HEK293 (cell line): ENCODE results near the gene PLCB1.

Experiments used
- ATF2 ChIP-seq: fragments of 450-650 bp; formaldehyde crosslinking; IDR thresholded peaks from 2 replicates; pipeline ENCODE4 v1.5.1; 2016; ENCODE audit warnings: missing biosample characterization, missing genetic modification characterization, low read depth
- BCL11A ChIP-seq: fragments of 450-650 bp; formaldehyde crosslinking; IDR thresholded peaks from 2 replicates; pipeline ENCODE4 v1.5.1; 2016; ENCODE audit warnings: low read depth, missing biosample characterization, missing genetic modification characterization
- INSM2 ChIP-seq: fragments of 450-650 bp; formaldehyde crosslinking; IDR thresholded peaks from 2 replicates; pipeline ENCODE4 v1.5.1; 2016; ENCODE audit warnings: missing biosample characterization, missing genetic modification characterization
- MYNN ChIP-seq: fragments of 450-650 bp; formaldehyde crosslinking; IDR thresholded peaks from 2 replicates; pipeline ENCODE4 v1.5.1; 2016; ENCODE audit warnings: missing biosample characterization, missing genetic modification characterization, borderline replicate concordance
- REPIN1 ChIP-seq: fragments of 450-650 bp; formaldehyde crosslinking; IDR thresholded peaks from 2 replicates; pipeline ENCODE4 v1.5.1; 2017; ENCODE audit warnings: missing biosample characterization, missing genetic modification characterization, low read depth
- SCRT1 ChIP-seq: fragments of 450-650 bp; formaldehyde crosslinking; IDR thresholded peaks from 2 replicates; pipeline ENCODE4 v1.5.1; 2016; ENCODE audit warnings: missing biosample characterization, missing genetic modification characterization, borderline replicate concordance
- SP2 ChIP-seq: fragments of 450-650 bp; formaldehyde crosslinking; IDR thresholded peaks from 2 replicates; pipeline ENCODE4 v1.5.1; 2016; ENCODE audit warnings: missing biosample characterization, missing genetic modification characterization
- ZBTB48 ChIP-seq: fragments of 450-650 bp; formaldehyde crosslinking; IDR thresholded peaks from 2 replicates; pipeline ENCODE4 v1.5.1; 2016; ENCODE audit warnings: missing biosample characterization, missing genetic modification characterization
- ZFHX2 ChIP-seq: fragments of 450-650 bp; formaldehyde crosslinking; conservative IDR thresholded peaks from 2 replicates; pipeline ENCODE4 v1.5.1; 2016; ENCODE audit warnings: missing biosample characterization, missing genetic modification characterization
- ZFP69B ChIP-seq: fragments of 450-650 bp; formaldehyde crosslinking; IDR thresholded peaks from 2 replicates; pipeline ENCODE4 v1.5.1; 2016; ENCODE audit warnings: missing biosample characterization, missing genetic modification characterization
- ZNF174 ChIP-seq: fragments of 450-650 bp; formaldehyde crosslinking; IDR thresholded peaks from 2 replicates; pipeline ENCODE4 v1.5.0; 2017; ENCODE audit warnings: missing biosample characterization, mild to moderate bottlenecking, missing genetic modification characterization
- ZNF202 ChIP-seq: fragments of 450-650 bp; formaldehyde crosslinking; IDR thresholded peaks from 2 replicates; pipeline ENCODE4 v1.5.1; 2016; ENCODE audit warnings: missing biosample characterization, missing genetic modification characterization, borderline replicate concordance
- ZNF211 ChIP-seq: fragments of 450-650 bp; formaldehyde crosslinking; IDR thresholded peaks from 2 replicates; pipeline ENCODE4 v1.5.1; 2016; ENCODE audit warnings: low read depth, missing biosample characterization, missing genetic modification characterization
- ZNF223 ChIP-seq: fragments of 450-650 bp; formaldehyde crosslinking; IDR thresholded peaks from 2 replicates; pipeline ENCODE4 v1.5.1; 2016; ENCODE audit warnings: missing biosample characterization, missing genetic modification characterization
- ZNF266 ChIP-seq: fragments of 450-650 bp; formaldehyde crosslinking; IDR thresholded peaks from 2 replicates; pipeline ENCODE4 v1.5.1; 2016; ENCODE audit warnings: missing biosample characterization, missing genetic modification characterization, low read depth
- ZNF362 ChIP-seq: fragments of 450-650 bp; formaldehyde crosslinking; IDR thresholded peaks from 2 replicates; pipeline ENCODE4 v1.5.1; 2016; ENCODE audit warnings: missing biosample characterization, missing genetic modification characterization
- ZNF391 ChIP-seq: fragments of 450-650 bp; formaldehyde crosslinking; IDR thresholded peaks from 2 replicates; pipeline ENCODE4 v1.5.1; 2016; ENCODE audit warnings: low read depth, missing biosample characterization, missing genetic modification characterization, borderline replicate concordance
- ZNF398 ChIP-seq: fragments of 450-650 bp; formaldehyde crosslinking; IDR thresholded peaks from 2 replicates; pipeline ENCODE4 v1.5.1; 2017; ENCODE audit warnings: missing biosample characterization, missing genetic modification characterization
- ZNF426 ChIP-seq: fragments of 450-650 bp; formaldehyde crosslinking; IDR thresholded peaks from 2 replicates; pipeline ENCODE4 v1.5.1; 2017; ENCODE audit warnings: missing biosample characterization, missing genetic modification characterization, mild to moderate bottlenecking, inconsistent platforms, moderate library complexity
- ZNF571 ChIP-seq: fragments of 450-650 bp; formaldehyde crosslinking; IDR thresholded peaks from 2 replicates; pipeline ENCODE4 v1.5.0; 2017; ENCODE audit warnings: missing biosample characterization, missing genetic modification characterization
- ZNF639 ChIP-seq: fragments of 450-650 bp; formaldehyde crosslinking; IDR thresholded peaks from 2 replicates; pipeline ENCODE4 v1.5.1; 2016; ENCODE audit warnings: missing biosample characterization, missing genetic modification characterization
- ZNF701 ChIP-seq: fragments of 450-650 bp; formaldehyde crosslinking; IDR thresholded peaks from 2 replicates; pipeline ENCODE4 v1.5.1; 2016; ENCODE audit warnings: missing biosample characterization, missing genetic modification characterization
- ZNF768 ChIP-seq: fragments of 450-650 bp; formaldehyde crosslinking; IDR thresholded peaks from 2 replicates; pipeline ENCODE4 v1.5.1; 2018; ENCODE audit warnings: missing biosample characterization, mild to moderate bottlenecking, missing genetic modification characterization
- ZSCAN23 ChIP-seq: fragments of 450-650 bp; formaldehyde crosslinking; IDR thresholded peaks from 2 replicates; pipeline ENCODE4 v1.5.1; 2016; ENCODE audit warnings: missing biosample characterization, missing genetic modification characterization
- TF ChIP-seq, protein P1 (sequence below): fragments of 450-650 bp; formaldehyde crosslinking; IDR thresholded peaks from 2 replicates; pipeline ENCODE4 v1.5.1; 2016; ENCODE audit warnings: missing biosample characterization, missing genetic modification characterization, borderline replicate concordance
- TF ChIP-seq, protein P2 (sequence below): fragments of 450-650 bp; formaldehyde crosslinking; IDR thresholded peaks from 2 replicates; pipeline ENCODE4 v1.5.1; 2016; ENCODE audit warnings: missing biosample characterization, missing genetic modification characterization
- TF ChIP-seq, protein P3 (sequence below): fragments of 450-650 bp; formaldehyde crosslinking; IDR thresholded peaks from 2 replicates; pipeline ENCODE4 v1.5.1; 2016; ENCODE audit warnings: missing biosample characterization, missing genetic modification characterization

Gene PLCB1

GRCh38 chr20:8454137-8454712 lies 322.2 kb downstream of the PLCB1 start (continued):
- TF ChIP-seq ZNF398 (tag by site-specific recombination) (no peak), ZNF211 (tag by site-specific recombination) (no peak), ZNF174 (tag by site-specific recombination) (no peak), ZNF768 (tag by site-specific recombination) (no peak), ZNF362 (tag by site-specific recombination) (no peak), ZNF202 (no peak), ATF2 (tag by site-specific recombination) (no peak), ZNF701 (tag by site-specific recombination) (no peak), MYNN (tag by site-specific recombination) (no peak), ZNF639 (tag by site-specific recombination) (no peak), ZSCAN23 (no peak), BCL11A (tag by site-specific recombination) (no peak), SP2 (tag by site-specific recombination) (no peak), ZNF426 (tag by site-specific recombination) (no peak), REPIN1 (tag by site-specific recombination) (no peak), ZNF266 (tag by site-specific recombination) (no peak), ZNF571 (tag by site-specific recombination) (no peak), ZNF223 (tag by site-specific recombination) (no peak), ZFP69B (tag by site-specific recombination) (no peak), ZFHX2 (tag by site-specific recombination) (no peak), SCRT1 (tag by site-specific recombination) (no peak), INSM2 (tag by site-specific recombination) (0 out of 2 replicates have a peak, but pooled peaks have one; percentile 43), ZBTB48 (tag by site-specific recombination) (no peak), ZNF391 (tag by site-specific recombination) (no peak)
- TF ChIP-seq, protein P1, sequence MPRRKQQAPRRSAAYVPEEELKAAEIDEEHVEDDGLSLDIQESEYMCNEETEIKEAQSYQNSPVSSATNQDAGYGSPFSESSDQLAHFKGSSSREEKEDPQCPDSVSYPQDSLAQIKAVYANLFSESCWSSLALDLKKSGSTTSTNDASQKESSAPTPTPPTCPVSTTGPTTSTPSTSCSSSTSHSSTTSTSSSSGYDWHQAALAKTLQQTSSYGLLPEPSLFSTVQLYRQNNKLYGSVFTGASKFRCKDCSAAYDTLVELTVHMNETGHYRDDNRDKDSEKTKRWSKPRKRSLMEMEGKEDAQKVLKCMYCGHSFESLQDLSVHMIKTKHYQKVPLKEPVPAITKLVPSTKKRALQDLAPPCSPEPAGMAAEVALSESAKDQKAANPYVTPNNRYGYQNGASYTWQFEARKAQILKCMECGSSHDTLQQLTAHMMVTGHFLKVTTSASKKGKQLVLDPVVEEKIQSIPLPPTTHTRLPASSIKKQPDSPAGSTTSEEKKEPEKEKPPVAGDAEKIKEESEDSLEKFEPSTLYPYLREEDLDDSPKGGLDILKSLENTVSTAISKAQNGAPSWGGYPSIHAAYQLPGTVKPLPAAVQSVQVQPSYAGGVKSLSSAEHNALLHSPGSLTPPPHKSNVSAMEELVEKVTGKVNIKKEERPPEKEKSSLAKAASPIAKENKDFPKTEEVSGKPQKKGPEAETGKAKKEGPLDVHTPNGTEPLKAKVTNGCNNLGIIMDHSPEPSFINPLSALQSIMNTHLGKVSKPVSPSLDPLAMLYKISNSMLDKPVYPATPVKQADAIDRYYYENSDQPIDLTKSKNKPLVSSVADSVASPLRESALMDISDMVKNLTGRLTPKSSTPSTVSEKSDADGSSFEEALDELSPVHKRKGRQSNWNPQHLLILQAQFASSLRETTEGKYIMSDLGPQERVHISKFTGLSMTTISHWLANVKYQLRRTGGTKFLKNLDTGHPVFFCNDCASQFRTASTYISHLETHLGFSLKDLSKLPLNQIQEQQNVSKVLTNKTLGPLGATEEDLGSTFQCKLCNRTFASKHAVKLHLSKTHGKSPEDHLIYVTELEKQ (tag by site-specific recombination), result 0 out of 2 replicates have a peak, but pooled peaks have one; percentile 32
- TF ChIP-seq, protein P2, sequence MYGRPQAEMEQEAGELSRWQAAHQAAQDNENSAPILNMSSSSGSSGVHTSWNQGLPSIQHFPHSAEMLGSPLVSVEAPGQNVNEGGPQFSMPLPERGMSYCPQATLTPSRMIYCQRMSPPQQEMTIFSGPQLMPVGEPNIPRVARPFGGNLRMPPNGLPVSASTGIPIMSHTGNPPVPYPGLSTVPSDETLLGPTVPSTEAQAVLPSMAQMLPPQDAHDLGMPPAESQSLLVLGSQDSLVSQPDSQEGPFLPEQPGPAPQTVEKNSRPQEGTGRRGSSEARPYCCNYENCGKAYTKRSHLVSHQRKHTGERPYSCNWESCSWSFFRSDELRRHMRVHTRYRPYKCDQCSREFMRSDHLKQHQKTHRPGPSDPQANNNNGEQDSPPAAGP, result no peak
- TF ChIP-seq, protein P3, sequence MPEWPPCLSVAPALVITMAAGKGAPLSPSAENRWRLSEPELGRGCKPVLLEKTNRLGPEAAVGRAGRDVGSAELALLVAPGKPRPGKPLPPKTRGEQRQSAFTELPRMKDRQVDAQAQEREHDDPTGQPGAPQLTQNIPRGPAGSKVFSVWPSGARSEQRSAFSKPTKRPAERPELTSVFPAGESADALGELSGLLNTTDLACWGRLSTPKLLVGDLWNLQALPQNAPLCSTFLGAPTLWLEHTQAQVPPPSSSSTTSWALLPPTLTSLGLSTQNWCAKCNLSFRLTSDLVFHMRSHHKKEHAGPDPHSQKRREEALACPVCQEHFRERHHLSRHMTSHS (tag by site-specific recombination), result no peak
